HepG2 (cell line): ENCODE measurements around the gene MPC1. TPM values are rescaled to one million over a fixed set of nuclear protein-coding genes. Genes with fewer than 3 reads are reported as not detected.

Experiments used
- AHR ChIP-seq: IDR thresholded peaks from 2 replicates; pipeline ENCODE4 v1.6.1; 2018; ENCODE audit warnings: missing genetic modification reagents, missing compliant biosample characterization
- DPF2 ChIP-seq: sonication (generic); formaldehyde crosslinking; IDR thresholded peaks from 2 replicates; pipeline ENCODE4 v1.4.0; 2020; ENCODE audit warnings: mild to moderate bottlenecking, low read depth, missing genetic modification reagents, borderline replicate concordance
- EHMT2 ChIP-seq: fragments of 200-600 bp; sonication (generic); IDR thresholded peaks from 2 replicates; pipeline ENCODE4 v1.7.0; 2017; ENCODE audit warnings: antibody characterized with exemption, low read depth, low read length, borderline replicate concordance
- FOXO1 ChIP-seq: sonication (generic); formaldehyde crosslinking; IDR thresholded peaks from 2 replicates; pipeline ENCODE4 v1.4.0; 2020; ENCODE audit warnings: missing genetic modification reagents
- GATAD1 ChIP-seq: IDR thresholded peaks from 2 replicates; pipeline ENCODE4 v1.6.1; 2016; ENCODE audit warnings: missing genetic modification reagents, missing compliant biosample characterization
- HBP1 ChIP-seq: IDR thresholded peaks from 2 replicates; pipeline ENCODE4 v1.6.1; 2016; ENCODE audit warnings: low read depth, control low read depth
- HNF4A ChIP-seq: sonication (generic); formaldehyde crosslinking; IDR thresholded peaks from 2 replicates; pipeline ENCODE4 v1.4.0; 2020; ENCODE audit warnings: missing genetic modification reagents
- HOXA3 ChIP-seq: sonication (generic); formaldehyde crosslinking; IDR thresholded peaks from 2 replicates; pipeline ENCODE4 v1.5.0; 2020; ENCODE audit warnings: missing genetic modification reagents
- IRF2 ChIP-seq: IDR thresholded peaks from 2 replicates; pipeline ENCODE4 v1.6.1; 2018; ENCODE audit warnings: missing genetic modification reagents, missing compliant biosample characterization
- KDM3A ChIP-seq: IDR thresholded peaks from 2 replicates; pipeline ENCODE4 v1.6.1; 2018; ENCODE audit warnings: low read depth, missing compliant biosample characterization
- LCORL ChIP-seq, 2 experiments: fragments of 450-650 bp in 1 of 2; sonication (generic) in 1 of 2; formaldehyde crosslinking in 1 of 2; IDR thresholded peaks; 2 replicates each; pipeline versions ENCODE4 v1.5.0 to v1.6.1; 2017 to 2020; ENCODE audit warnings: antibody characterized with exemption in 1 of 2, missing genetic modification reagents in 1 of 2
- MLLT10 ChIP-seq: sonication (generic); formaldehyde crosslinking; IDR thresholded peaks from 2 replicates; pipeline ENCODE4 v1.4.0; 2020; ENCODE audit warnings: missing genetic modification reagents
- NONO ChIP-seq, 2 experiments: fragments of 450-650 bp in 1 of 2; sonication (generic) in 1 of 2; formaldehyde crosslinking in 1 of 2; IDR thresholded peaks in 1 of 2; conservative IDR thresholded peaks in 1 of 2; 2 replicates each; pipeline versions ENCODE4 v1.6.1 to v1.8.0; 2017 to 2022; ENCODE audit warnings: mild to moderate bottlenecking in 1 of 2, missing genetic modification reagents in 1 of 2, moderate library complexity in 1 of 2
- PHF20 ChIP-seq: sonication (generic); formaldehyde crosslinking; IDR thresholded peaks from 2 replicates; pipeline ENCODE4 v1.5.0; 2020; ENCODE audit warnings: mild to moderate bottlenecking, missing genetic modification reagents
- PHF5A ChIP-seq: IDR thresholded peaks from one replicate; pipeline ENCODE4 v1.6.1; 2018; ENCODE audit warnings: low read depth, missing genetic modification reagents; ENCODE audit not compliant: unreplicated experiment
- POLR2A ChIP-seq, 2 experiments: IDR thresholded peaks; 2 replicates each; pipeline ENCODE4 v1.6.1; 2011; ENCODE audit warnings: low read depth in 2 of 2, low read length in 2 of 2, mild to moderate bottlenecking in 1 of 2, moderate library complexity in 1 of 2; ENCODE audit not compliant: insufficient read depth in 1 of 2
- SIN3B ChIP-seq: fragments of 150-350 bp; IDR thresholded peaks from 2 replicates; pipeline ENCODE4 v1.6.1; 2014; ENCODE audit warnings: low read length
- SP4 ChIP-seq: sonication (generic); formaldehyde crosslinking; IDR thresholded peaks from 2 replicates; pipeline ENCODE4 v1.8.1; 2023; ENCODE audit warnings: mild to moderate bottlenecking, missing genetic modification reagents
- TGIF2 ChIP-seq: IDR thresholded peaks from 2 replicates; pipeline ENCODE4 v1.6.1; 2016; ENCODE audit warnings: control low read depth, missing compliant biosample characterization
- ZNF451 ChIP-seq: sonication (generic); formaldehyde crosslinking; IDR thresholded peaks from 2 replicates; pipeline ENCODE4 v1.5.0; 2020; ENCODE audit warnings: mild to moderate bottlenecking, missing genetic modification reagents
- ZNF580 ChIP-seq: IDR thresholded peaks from 2 replicates; pipeline ENCODE4 v1.6.1; 2016; ENCODE audit warnings: low read depth, borderline replicate concordance
- ZNF614 ChIP-seq: IDR thresholded peaks from 2 replicates; pipeline ENCODE4 v1.6.1; 2018; ENCODE audit warnings: missing biosample characterization, missing genetic modification reagents, inconsistent platforms, borderline replicate concordance
- ZNF724P ChIP-seq: sonication (generic); formaldehyde crosslinking; IDR thresholded peaks from 2 replicates; pipeline ENCODE4 v1.8.0; 2022; ENCODE audit warnings: missing genetic modification reagents, borderline replicate concordance
- ZNF788 ChIP-seq: sonication (generic); formaldehyde crosslinking; IDR thresholded peaks from 2 replicates; pipeline ENCODE4 v1.5.0; 2020; ENCODE audit warnings: mild to moderate bottlenecking, missing genetic modification reagents, borderline replicate concordance
- ZNF816 ChIP-seq: sonication (generic); formaldehyde crosslinking; IDR thresholded peaks from 2 replicates; pipeline ENCODE4 v1.8.0; 2022; ENCODE audit warnings: missing genetic modification reagents, mild to moderate bottlenecking, borderline replicate concordance
- polyA plus RNA-seq, 8 experiments: library from polyadenylated mRNA; depleted of rRNA in 3 of 8; stranded (reverse) in 7 of 8; unstranded in 1 of 8; fragments of >200 nt; fragmentation: Illumina TruSeq in 4 of 8; extraction: Trizol in 4 of 8; gene quantifications; 2 replicates each; pipeline versions ENCODE4 v1.2.1 to v1.2.3, GENCODE V29; 2011 to 2016; ENCODE audit warnings: low read depth in 4 of 8, missing spikeins in 1 of 8, mixed read lengths in 1 of 8; ENCODE audit not compliant: insufficient read depth in 1 of 8
- total RNA-seq, 5 experiments: library from RNA; depleted of rRNA; stranded (reverse); fragments of >200 nt; fragmentation: Illumina TruSeq; extraction: Trizol; gene quantifications; 2 replicates each; pipeline ENCODE4 v1.2.3, GENCODE V29; 2016; ENCODE audit warnings: low read depth in 1 of 5
- TF ChIP-seq, protein P1 (sequence below): sonication (generic); formaldehyde crosslinking; IDR thresholded peaks from 2 replicates; pipeline ENCODE4 v1.4.0; 2020; ENCODE audit warnings: missing genetic modification reagents, borderline replicate concordance
- TF ChIP-seq, protein P2 (sequence below): sonication (generic); formaldehyde crosslinking; IDR thresholded peaks from 2 replicates; pipeline ENCODE4 v1.5.1; 2020; ENCODE audit warnings: mild to moderate bottlenecking, missing genetic modification reagents, moderate library complexity

MPC1 gene
- total and polyA plus RNA-seq, 2 of the 13 experiments (the other 11 are each of a cell fraction or from before 2014, with no cell fraction given): 189 to 214 TPM

- TF ChIP-seq DPF2 (CRISPR knock-in tag) (peak; percentile 88; the same call in 1 of the 2 replicates), ZNF724P (CRISPR knock-in tag) (peak; percentile 93), FOXO1 (CRISPR knock-in tag) (peak; percentile 98), ZNF788 (CRISPR knock-in tag) (peak; percentile 96; the same call in 1 of the 2 replicates), ZNF816 (CRISPR knock-in tag) (peak; percentile 61; the same call in 1 of the 2 replicates), ZNF451 (CRISPR knock-in tag) (peak; percentile 72; the same call in 1 of the 2 replicates), PHF5A (peak; percentile 89), HBP1 (CRISPR knock-in tag) (peak; percentile 86; the same call in 1 of the 2 replicates), EHMT2 (peak; percentile 44; the same call in 1 of the 2 replicates), GATAD1 (peak; percentile 84), ZNF580 (CRISPR knock-in tag) (peak; percentile 81; the same call in 1 of the 2 replicates), NONO (IDR thresholded peaks at IDR 0.05) (no peak), NONO (CRISPR knock-in tag; conservative IDR thresholded peaks at IDR 0.05) (peak; percentile 94), SIN3B (no peak), TGIF2 (CRISPR knock-in tag) (peak; percentile 99), SP4 (peak; percentile 44; the same call in 1 of the 2 replicates), PHF20 (CRISPR knock-in tag) (peak; percentile 42; the same call in 1 of the 2 replicates), HNF4A (CRISPR knock-in tag) (peak; percentile 91), HOXA3 (CRISPR knock-in tag) (peak; percentile 96), AHR (CRISPR knock-in tag) (peak; percentile 62; the same call in 1 of the 2 replicates), KDM3A (CRISPR knock-in tag) (peak; percentile 92), POLR2A (IDR thresholded peaks at IDR 0.05; ENCODE audit: insufficient read depth in 1 of 2, low read depth in 2 of 2, low read length in 2 of 2) (peak; percentile 46 to 62; a peak in 3 of 4 replicates), IRF2 (CRISPR knock-in tag) (peak; percentile 98; the same call in 1 of the 2 replicates), LCORL (IDR thresholded peaks at IDR 0.05) (0 out of 2 replicates have a peak, but pooled peaks have one; percentile 21), LCORL (CRISPR knock-in tag; IDR thresholded peaks at IDR 0.05) (peak; percentile 92), MLLT10 (no peak), ZNF614 (peak; percentile 99)
- TF ChIP-seq, protein P1, sequence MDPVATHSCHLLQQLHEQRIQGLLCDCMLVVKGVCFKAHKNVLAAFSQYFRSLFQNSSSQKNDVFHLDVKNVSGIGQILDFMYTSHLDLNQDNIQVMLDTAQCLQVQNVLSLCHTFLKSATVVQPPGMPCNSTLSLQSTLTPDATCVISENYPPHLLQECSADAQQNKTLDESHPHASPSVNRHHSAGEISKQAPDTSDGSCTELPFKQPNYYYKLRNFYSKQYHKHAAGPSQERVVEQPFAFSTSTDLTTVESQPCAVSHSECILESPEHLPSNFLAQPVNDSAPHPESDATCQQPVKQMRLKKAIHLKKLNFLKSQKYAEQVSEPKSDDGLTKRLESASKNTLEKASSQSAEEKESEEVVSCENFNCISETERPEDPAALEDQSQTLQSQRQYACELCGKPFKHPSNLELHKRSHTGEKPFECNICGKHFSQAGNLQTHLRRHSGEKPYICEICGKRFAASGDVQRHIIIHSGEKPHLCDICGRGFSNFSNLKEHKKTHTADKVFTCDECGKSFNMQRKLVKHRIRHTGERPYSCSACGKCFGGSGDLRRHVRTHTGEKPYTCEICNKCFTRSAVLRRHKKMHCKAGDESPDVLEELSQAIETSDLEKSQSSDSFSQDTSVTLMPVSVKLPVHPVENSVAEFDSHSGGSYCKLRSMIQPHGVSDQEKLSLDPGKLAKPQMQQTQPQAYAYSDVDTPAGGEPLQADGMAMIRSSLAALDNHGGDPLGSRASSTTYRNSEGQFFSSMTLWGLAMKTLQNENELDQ (CRISPR knock-in tag): 0 out of 2 replicates have a peak, but pooled peaks have one; percentile 65
- TF ChIP-seq, protein P2, sequence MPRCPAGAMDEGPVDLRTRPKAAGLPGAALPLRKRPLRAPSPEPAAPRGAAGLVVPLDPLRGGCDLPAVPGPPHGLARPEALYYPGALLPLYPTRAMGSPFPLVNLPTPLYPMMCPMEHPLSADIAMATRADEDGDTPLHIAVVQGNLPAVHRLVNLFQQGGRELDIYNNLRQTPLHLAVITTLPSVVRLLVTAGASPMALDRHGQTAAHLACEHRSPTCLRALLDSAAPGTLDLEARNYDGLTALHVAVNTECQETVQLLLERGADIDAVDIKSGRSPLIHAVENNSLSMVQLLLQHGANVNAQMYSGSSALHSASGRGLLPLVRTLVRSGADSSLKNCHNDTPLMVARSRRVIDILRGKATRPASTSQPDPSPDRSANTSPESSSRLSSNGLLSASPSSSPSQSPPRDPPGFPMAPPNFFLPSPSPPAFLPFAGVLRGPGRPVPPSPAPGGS (CRISPR knock-in tag): peak; percentile 82
These were observed 21.7 kb downstream of the MPC1 start (continued) for GRCh38 chr6:166361077-166361429.
